ENCODE data around the gene SCYGR8.

SCYGR8 gene

GRCh38 chr2:227781841-227782240, 36.1 kb downstream of the SCYGR8 start:
- H3K4me2 ChIP-seq (ENCODE audit: insufficient read depth, low read length) = no peak overlapping the region
- H3K4me3 ChIP-seq (ENCODE audit: low read depth in 1 of 2, low read length in 2 of 2) = no peak overlapping the region
- H4K20me1 ChIP-seq (ENCODE audit: insufficient read depth, low read length) = no peaks in the 10 kb centered on the region
- no peak overlapping the region for H2AFZ ChIP-seq (ENCODE audit: low read depth, low read length)
- DNase-seq = no peak
- H3K27ac ChIP-seq (ENCODE audit: low read length) = no peak overlapping the region
- no peak overlapping the region for H3K9ac ChIP-seq (ENCODE audit: low read depth, low read length)
- no peak for TF ChIP-seq CTCF (IDR thresholded peaks at IDR 0.05; ENCODE audit: borderline replicate concordance, extremely low read depth, low read length, poor library complexity, severe bottlenecking)
- no peak for TF ChIP-seq EZH2 (IDR thresholded peaks at IDR 0.05; ENCODE audit: borderline replicate concordance, low read depth, low read length, severe bottlenecking)
- no peaks in the 10 kb centered on the region for H3K9me3 ChIP-seq (ENCODE audit: insufficient read depth, low read length, severe bottlenecking)
- no peaks in the 10 kb centered on the region for H3K36me3 ChIP-seq (ENCODE audit: insufficient read depth, low read length)
- H3K79me2 ChIP-seq (ENCODE audit: insufficient read depth, low read length) = no peaks in the 10 kb centered on the region
- ATAC-seq (ENCODE audit: insufficient read depth, low read depth) = no peak
- H3K4me1 ChIP-seq (ENCODE audit: insufficient read depth, low read length) = no peaks in the 10 kb centered on the region
- no peaks in the 10 kb centered on the region for H3K27me3 ChIP-seq (ENCODE audit: insufficient read depth, low read length, poor library complexity)

- Histone ChIP-seq H3K36me3 (ENCODE audit: insufficient read depth, low read length) (no peaks in the 10 kb centered on the region), H2AFZ (ENCODE audit: low read depth, low read length) (no peak overlapping the region), H3K27me3 (ENCODE audit: insufficient read depth, low read length, poor library complexity) (no peaks in the 10 kb centered on the region), H3K9me3 (ENCODE audit: insufficient read depth, low read length, severe bottlenecking) (no peaks in the 10 kb centered on the region), H3K4me2 (ENCODE audit: insufficient read depth, low read length) (no peak overlapping the region), H3K79me2 (ENCODE audit: insufficient read depth, low read length) (no peaks in the 10 kb centered on the region), H3K4me1 (ENCODE audit: insufficient read depth, low read length) (no peaks in the 10 kb centered on the region), H4K20me1 (ENCODE audit: insufficient read depth, low read length) (no peaks in the 10 kb centered on the region), H3K9ac (ENCODE audit: low read depth, low read length) (no peak overlapping the region), H3K4me3 (ENCODE audit: low read depth in 1 of 2, low read length in 2 of 2) (no peak overlapping the region), H3K27ac (ENCODE audit: low read length) (no peak overlapping the region)
- no peak for DNase-seq
- TF ChIP-seq EZH2 (IDR thresholded peaks at IDR 0.05; ENCODE audit: borderline replicate concordance, low read depth, low read length, severe bottlenecking) (no peak), CTCF (IDR thresholded peaks at IDR 0.05; ENCODE audit: borderline replicate concordance, extremely low read depth, low read length, poor library complexity, severe bottlenecking) (no peak)
- no peak for ATAC-seq (ENCODE audit: insufficient read depth, low read depth)
Observed at GRCh38 chr2:227782804-227783203, 37.1 kb downstream of the SCYGR8 start.

GRCh38 chr2:227783404-227784138, 37.9 kb downstream of the SCYGR8 start:
- DNase-seq (no peak), ATAC-seq (ENCODE audit: insufficient read depth, low read depth) (no peak)
- no peaks in the 10 kb centered on the region for H3K36me3 ChIP-seq (ENCODE audit: insufficient read depth, low read length)
- TF ChIP-seq EZH2 (IDR thresholded peaks at IDR 0.05; ENCODE audit: borderline replicate concordance, low read depth, low read length, severe bottlenecking) (no peak), CTCF (IDR thresholded peaks at IDR 0.05; ENCODE audit: borderline replicate concordance, extremely low read depth, low read length, poor library complexity, severe bottlenecking) (no peak)
- no peak overlapping the region for H3K9ac ChIP-seq (ENCODE audit: low read depth, low read length)
- H3K27ac ChIP-seq (ENCODE audit: low read length) = no peak overlapping the region
- H3K4me3 ChIP-seq (ENCODE audit: low read depth in 1 of 2, low read length in 2 of 2) = no peak overlapping the region
- no peaks in the 10 kb centered on the region for H3K4me1 ChIP-seq (ENCODE audit: insufficient read depth, low read length)
- no peak overlapping the region for H2AFZ ChIP-seq (ENCODE audit: low read depth, low read length)
- no peaks in the 10 kb centered on the region for H3K9me3 ChIP-seq (ENCODE audit: insufficient read depth, low read length, severe bottlenecking)
- H3K27me3 ChIP-seq (ENCODE audit: insufficient read depth, low read length, poor library complexity) = no peaks in the 10 kb centered on the region
- no peaks in the 10 kb centered on the region for H3K79me2 ChIP-seq (ENCODE audit: insufficient read depth, low read length)
- H3K4me2 ChIP-seq (ENCODE audit: insufficient read depth, low read length) = no peak overlapping the region
- H4K20me1 ChIP-seq (ENCODE audit: insufficient read depth, low read length) = no peaks in the 10 kb centered on the region
